ENCODE results near the gene MAP1A.

DNA sequence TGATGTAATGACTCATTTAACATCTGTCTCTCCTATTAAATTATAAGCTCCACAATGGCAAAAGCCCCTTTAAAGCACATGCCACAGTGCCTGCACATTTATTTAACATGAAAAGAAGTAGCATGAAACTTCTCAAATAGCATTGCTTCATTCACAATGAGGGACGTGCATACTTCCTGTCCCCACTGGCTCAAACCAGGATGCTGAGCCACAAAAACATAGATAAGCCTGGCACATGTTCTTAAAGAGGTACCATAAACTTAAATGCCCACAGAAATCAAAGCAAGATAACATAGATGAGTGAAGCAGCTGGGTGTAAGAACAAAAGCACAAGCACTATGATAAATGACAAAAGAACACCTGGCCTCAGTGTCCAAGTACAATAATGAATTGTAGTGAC, 28.2 kb upstream of the MAP1A start:
- TF ChIP-seq, protein P1, sequence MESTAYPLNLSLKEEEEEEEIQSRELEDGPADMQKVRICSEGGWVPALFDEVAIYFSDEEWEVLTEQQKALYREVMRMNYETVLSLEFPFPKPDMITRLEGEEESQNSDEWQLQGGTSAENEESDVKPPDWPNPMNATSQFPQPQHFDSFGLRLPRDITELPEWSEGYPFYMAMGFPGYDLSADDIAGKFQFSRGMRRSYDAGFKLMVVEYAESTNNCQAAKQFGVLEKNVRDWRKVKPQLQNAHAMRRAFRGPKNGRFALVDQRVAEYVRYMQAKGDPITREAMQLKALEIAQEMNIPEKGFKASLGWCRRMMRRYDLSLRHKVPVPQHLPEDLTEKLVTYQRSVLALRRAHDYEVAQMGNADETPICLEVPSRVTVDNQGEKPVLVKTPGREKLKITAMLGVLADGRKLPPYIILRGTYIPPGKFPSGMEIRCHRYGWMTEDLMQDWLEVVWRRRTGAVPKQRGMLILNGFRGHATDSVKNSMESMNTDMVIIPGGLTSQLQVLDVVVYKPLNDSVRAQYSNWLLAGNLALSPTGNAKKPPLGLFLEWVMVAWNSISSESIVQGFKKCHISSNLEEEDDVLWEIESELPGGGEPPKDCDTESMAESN (CRISPR knock-in tag; conservative IDR thresholded peaks at IDR 0.05), result no peak
- TF ChIP-seq SIN3A (IDR thresholded peaks at IDR 0.05; ENCODE audit: borderline replicate concordance, low read depth, low read length), result no peak
- no peak for TF ChIP-seq TEAD2 (CRISPR knock-in tag; IDR thresholded peaks at IDR 0.05)
- no peak for TF ChIP-seq MLLT10 (CRISPR knock-in tag; IDR thresholded peaks at IDR 0.05)
- TF ChIP-seq, protein P2, sequence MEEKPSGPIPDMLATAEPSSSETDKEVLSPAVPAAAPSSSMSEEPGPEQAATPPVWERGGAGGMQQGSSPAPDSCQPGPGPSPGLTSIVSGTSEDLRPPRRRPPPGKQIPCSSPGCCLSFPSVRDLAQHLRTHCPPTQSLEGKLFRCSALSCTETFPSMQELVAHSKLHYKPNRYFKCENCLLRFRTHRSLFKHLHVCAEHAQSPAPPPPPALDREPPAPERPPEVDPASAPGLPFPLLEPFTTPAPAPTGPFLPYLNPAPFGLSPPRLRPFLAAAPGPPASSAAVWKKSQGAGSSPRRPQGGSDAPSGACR (CRISPR knock-in tag; IDR thresholded peaks at IDR 0.05), result no peak
- TF ChIP-seq MYC (CRISPR knock-in tag; IDR thresholded peaks at IDR 0.05; ENCODE audit: borderline replicate concordance), result no peak
- TF ChIP-seq SRF (IDR thresholded peaks at IDR 0.05; ENCODE audit: low read depth, low read length), result no peak
- no peak for TF ChIP-seq HMGA1 (CRISPR knock-in tag; conservative IDR thresholded peaks at IDR 0.05)

Measured in HepG2 (cell line).